ENCODE data around the gene FARS2.

DNA sequence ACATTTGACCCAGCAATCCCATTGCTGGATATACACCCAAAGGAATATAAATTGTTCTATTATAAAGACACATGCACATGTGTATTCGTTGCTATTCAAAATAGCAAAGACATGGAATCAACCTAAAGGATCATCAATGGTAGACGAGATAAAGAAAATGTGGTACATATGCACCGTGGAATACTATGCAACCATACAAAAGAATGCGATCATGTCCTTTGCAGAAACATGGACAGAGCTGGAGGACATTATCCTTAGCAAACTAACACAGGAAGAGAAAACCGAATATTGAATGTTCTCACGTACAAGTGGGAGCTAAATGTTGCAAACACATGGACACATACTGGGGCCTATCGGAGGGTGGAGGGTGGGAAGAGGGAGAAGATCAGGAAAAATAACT is 405.4 kb downstream of the FARS2 start:
- TF ChIP-seq EP300 (IDR thresholded peaks at IDR 0.05) (no peak), POLR2A (IDR thresholded peaks at IDR 0.05) (no peak)
